Medulla oblongata (tissue), 1 donor: ENCODE results near the gene VSNL1.
"Not testable (repeated sequence)": the region's sequence is repeated elsewhere in the genome, so short reads cannot be mapped to it uniquely, and the experiment has no call there.

Experiments
- DNase-seq: peaks from one replicate; pipeline ENCODE4 v3.0.0-alpha.2; 2015; ENCODE audit errors: extremely low spot score

The VSNL1 gene

GRCh38 chr2:17542471-17542870 is 2.0 kb downstream of the VSNL1 start:
- no peak for DNase-seq

- DNase-seq = no peak
These were observed 2.7 kb downstream of the VSNL1 start for GRCh38 chr2:17543131-17543660.

- DNase-seq = no peak
These were observed 3.4 kb downstream of the VSNL1 start for GRCh38 chr2:17543848-17544247.

GRCh38 chr2:17544256-17544655 is 3.8 kb downstream of the VSNL1 start:
- no peak for DNase-seq

GRCh38 chr2:17545680-17546613 is 5.5 kb downstream of the VSNL1 start:
- DNase-seq = no peak

GRCh38 chr2:17547237-17547636 is 6.7 kb downstream of the VSNL1 start:
- DNase-seq = no peak

GRCh38 chr2:17547737-17548136 is 7.2 kb downstream of the VSNL1 start:
- no peak for DNase-seq

- no peak for DNase-seq
These were observed 10.4 kb downstream of the VSNL1 start for GRCh38 chr2:17550907-17551306.

- DNase-seq = no peak
These were observed 14.7 kb downstream of the VSNL1 start for GRCh38 chr2:17555150-17555549.

- no peak for DNase-seq
These were observed 17.1 kb downstream of the VSNL1 start for GRCh38 chr2:17557596-17557995.

- no peak for DNase-seq
These were observed 17.6 kb downstream of the VSNL1 start for GRCh38 chr2:17558053-17558452.

- DNase-seq = no peak
These were observed 18.4 kb downstream of the VSNL1 start for GRCh38 chr2:17558878-17559277.

- DNase-seq = not testable (repeated sequence)
These were observed 25.2 kb downstream of the VSNL1 start for GRCh38 chr2:17565726-17566125.

GRCh38 chr2:17571681-17572080 is 31.2 kb downstream of the VSNL1 start:
- DNase-seq = no peak

- no peak for DNase-seq
These were observed 32.7 kb downstream of the VSNL1 start for GRCh38 chr2:17573085-17573803.

GRCh38 chr2:17573804-17574175 is 33.3 kb downstream of the VSNL1 start:
- no peak for DNase-seq

GRCh38 chr2:17574406-17575073 is 34.0 kb downstream of the VSNL1 start:
- DNase-seq = no peak

GRCh38 chr2:17576802-17577201 is 36.3 kb downstream of the VSNL1 start:
- no peak for DNase-seq

GRCh38 chr2:17578466-17578928 is 38.0 kb downstream of the VSNL1 start:
- peak; percentile 8 for DNase-seq

GRCh38 chr2:17579605-17580318 is 39.3 kb downstream of the VSNL1 start:
- DNase-seq = no peak

GRCh38 chr2:17580319-17580715 is 39.8 kb downstream of the VSNL1 start:
- DNase-seq = no peak
